ENCODE results near the gene FAM163B.

DNA sequence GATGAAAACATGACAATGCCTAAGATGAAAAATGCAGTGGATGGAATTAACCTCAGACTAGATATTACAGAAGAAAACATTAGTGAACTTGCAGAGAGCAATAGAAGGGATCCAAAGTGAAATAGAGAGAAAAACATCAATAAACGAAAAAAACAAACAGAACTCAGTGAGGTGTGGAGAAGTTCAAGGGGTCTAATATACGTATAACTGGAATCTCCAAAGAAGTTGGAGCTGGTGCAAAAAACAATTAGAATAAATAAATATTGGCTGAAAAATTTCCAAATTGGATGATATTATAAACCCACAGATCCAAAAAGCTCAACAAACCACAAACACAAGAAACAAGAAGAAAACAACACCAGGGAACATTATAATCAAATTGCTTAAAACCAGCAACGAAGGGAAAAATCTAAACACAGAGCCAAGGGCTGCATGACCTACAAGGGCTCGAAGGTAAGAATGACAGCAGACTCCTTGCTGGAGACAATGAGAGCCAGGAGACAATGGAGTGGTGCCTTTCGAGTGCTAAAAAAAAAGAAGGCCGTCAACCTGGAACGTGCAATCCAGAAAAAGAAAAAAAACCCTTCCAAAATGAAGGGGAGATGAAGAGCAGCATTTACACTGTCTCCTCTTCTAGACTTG, 11.8 kb downstream of the FAM163B start:
- TF ChIP-seq, protein P1, sequence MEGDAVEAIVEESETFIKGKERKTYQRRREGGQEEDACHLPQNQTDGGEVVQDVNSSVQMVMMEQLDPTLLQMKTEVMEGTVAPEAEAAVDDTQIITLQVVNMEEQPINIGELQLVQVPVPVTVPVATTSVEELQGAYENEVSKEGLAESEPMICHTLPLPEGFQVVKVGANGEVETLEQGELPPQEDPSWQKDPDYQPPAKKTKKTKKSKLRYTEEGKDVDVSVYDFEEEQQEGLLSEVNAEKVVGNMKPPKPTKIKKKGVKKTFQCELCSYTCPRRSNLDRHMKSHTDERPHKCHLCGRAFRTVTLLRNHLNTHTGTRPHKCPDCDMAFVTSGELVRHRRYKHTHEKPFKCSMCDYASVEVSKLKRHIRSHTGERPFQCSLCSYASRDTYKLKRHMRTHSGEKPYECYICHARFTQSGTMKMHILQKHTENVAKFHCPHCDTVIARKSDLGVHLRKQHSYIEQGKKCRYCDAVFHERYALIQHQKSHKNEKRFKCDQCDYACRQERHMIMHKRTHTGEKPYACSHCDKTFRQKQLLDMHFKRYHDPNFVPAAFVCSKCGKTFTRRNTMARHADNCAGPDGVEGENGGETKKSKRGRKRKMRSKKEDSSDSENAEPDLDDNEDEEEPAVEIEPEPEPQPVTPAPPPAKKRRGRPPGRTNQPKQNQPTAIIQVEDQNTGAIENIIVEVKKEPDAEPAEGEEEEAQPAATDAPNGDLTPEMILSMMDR (conservative IDR thresholded peaks at IDR 0.05 in 1 of 2, IDR thresholded peaks at IDR 0.05 in 1 of 2; ENCODE audit: extremely low read depth in 1 of 2, insufficient read depth in 1 of 2, low read depth in 1 of 2, low read length in 2 of 2), result no peak
- no peak for TF ChIP-seq EZH2 (IDR thresholded peaks at IDR 0.05; ENCODE audit: borderline replicate concordance, low read length)

All from mammary epithelial cell (primary cell).